Measurements from ENCODE around the gene APOBEC3B. TPM values are rescaled to one million over a fixed set of nuclear protein-coding genes. Genes with fewer than 3 reads are reported as not detected.
"Not testable (repeated sequence)": the region's sequence is repeated elsewhere in the genome, so short reads cannot be mapped to it uniquely, and the experiment has no call there.

The APOBEC3B gene
- total RNA-seq, 1 donor from 2014 or later: 1.6 TPM

- H3K4me1 ChIP-seq (ENCODE audit: control insufficient read depth in 3 of 3, insufficient read depth in 3 of 3, low read length in 3 of 3): peaks cover 0 to 5% (median 0%) of the 10 kb centered on the region in 3 donors
- no peak overlapping the region for H3K9ac ChIP-seq (ENCODE audit: low read depth in 1 of 3, low read length in 3 of 3)
- no peak overlapping the region for H3K4me3 ChIP-seq (ENCODE audit: low read length in 3 of 3)
- no peaks in the 10 kb centered on the region for H3K9me3 ChIP-seq (ENCODE audit: control insufficient read depth in 3 of 3, low read length in 3 of 3)
- H3K27ac ChIP-seq (ENCODE audit: low read depth, low read length): no peak overlapping the region
- H3K27me3 ChIP-seq (ENCODE audit: control insufficient read depth in 3 of 3, insufficient read depth in 3 of 3, low read length in 3 of 3): no peaks in the 10 kb centered on the region
- H3K36me3 ChIP-seq (ENCODE audit: control insufficient read depth in 3 of 3, insufficient read depth in 3 of 3, low read length in 3 of 3): no peaks in the 10 kb centered on the region
These were observed 42.6 kb downstream of the APOBEC3B start for GRCh38 chr22:39024519-39025308.

GRCh38 chr22:39026509-39027150, 44.5 kb downstream of the APOBEC3B start:
- H3K27me3 ChIP-seq (ENCODE audit: control insufficient read depth in 3 of 3, insufficient read depth in 3 of 3, low read length in 3 of 3): no peaks in the 10 kb centered on the region
- H3K9me3 ChIP-seq (ENCODE audit: control insufficient read depth in 3 of 3, low read length in 3 of 3): no peaks in the 10 kb centered on the region
- H3K36me3 ChIP-seq (ENCODE audit: control insufficient read depth in 3 of 3, insufficient read depth in 3 of 3, low read length in 3 of 3): no peaks in the 10 kb centered on the region
- no peak overlapping the region for H3K27ac ChIP-seq (ENCODE audit: low read depth, low read length)
- no peak overlapping the region for H3K9ac ChIP-seq (ENCODE audit: low read depth in 1 of 3, low read length in 3 of 3)
- no peak overlapping the region for H3K4me3 ChIP-seq (ENCODE audit: low read length in 3 of 3)
- peaks cover 0 to 2% (median 0%) of the 10 kb centered on the region in 3 donors for H3K4me1 ChIP-seq (ENCODE audit: control insufficient read depth in 3 of 3, insufficient read depth in 3 of 3, low read length in 3 of 3)

- H3K4me1 ChIP-seq (ENCODE audit: control insufficient read depth in 3 of 3, insufficient read depth in 3 of 3, low read length in 3 of 3): no peaks in the 10 kb centered on the region
- no peak overlapping the region for H3K4me3 ChIP-seq (ENCODE audit: low read length in 3 of 3)
- H3K9ac ChIP-seq (ENCODE audit: low read depth in 1 of 3, low read length in 3 of 3): no peak overlapping the region
- no peaks in the 10 kb centered on the region for H3K27me3 ChIP-seq (ENCODE audit: control insufficient read depth in 3 of 3, insufficient read depth in 3 of 3, low read length in 3 of 3)
- no peaks in the 10 kb centered on the region for H3K36me3 ChIP-seq (ENCODE audit: control insufficient read depth in 3 of 3, insufficient read depth in 3 of 3, low read length in 3 of 3)
- H3K9me3 ChIP-seq (ENCODE audit: control insufficient read depth in 3 of 3, low read length in 3 of 3): no peaks in the 10 kb centered on the region
- H3K27ac ChIP-seq (ENCODE audit: low read depth, low read length): no peak overlapping the region
These were observed 45.6 kb downstream of the APOBEC3B start for GRCh38 chr22:39027717-39028116.

GRCh38 chr22:39028281-39028680, 46.1 kb downstream of the APOBEC3B start:
- Histone ChIP-seq H3K36me3 (ENCODE audit: control insufficient read depth in 3 of 3, insufficient read depth in 3 of 3, low read length in 3 of 3) (no peaks in the 10 kb centered on the region), H3K4me3 (ENCODE audit: low read length in 3 of 3) (no peak overlapping the region), H3K9ac (ENCODE audit: low read depth in 1 of 3, low read length in 3 of 3) (no peak overlapping the region), H3K27me3 (ENCODE audit: control insufficient read depth in 3 of 3, insufficient read depth in 3 of 3, low read length in 3 of 3) (no peaks in the 10 kb centered on the region), H3K9me3 (ENCODE audit: control insufficient read depth in 3 of 3, low read length in 3 of 3) (no peaks in the 10 kb centered on the region), H3K4me1 (ENCODE audit: control insufficient read depth in 3 of 3, insufficient read depth in 3 of 3, low read length in 3 of 3) (no peaks in the 10 kb centered on the region), H3K27ac (ENCODE audit: low read depth, low read length) (no peak overlapping the region)

- H3K4me3 ChIP-seq (ENCODE audit: low read length in 3 of 3): no peak overlapping the region
- H3K9me3 ChIP-seq (ENCODE audit: control insufficient read depth in 3 of 3, low read length in 3 of 3): no peaks in the 10 kb centered on the region
- no peak overlapping the region for H3K27ac ChIP-seq (ENCODE audit: low read depth, low read length)
- no peaks in the 10 kb centered on the region for H3K4me1 ChIP-seq (ENCODE audit: control insufficient read depth in 3 of 3, insufficient read depth in 3 of 3, low read length in 3 of 3)
- no peak overlapping the region for H3K9ac ChIP-seq (ENCODE audit: low read depth in 1 of 3, low read length in 3 of 3)
- no peaks in the 10 kb centered on the region for H3K27me3 ChIP-seq (ENCODE audit: control insufficient read depth in 3 of 3, insufficient read depth in 3 of 3, low read length in 3 of 3)
- H3K36me3 ChIP-seq (ENCODE audit: control insufficient read depth in 3 of 3, insufficient read depth in 3 of 3, low read length in 3 of 3): no peaks in the 10 kb centered on the region
These were observed 47.1 kb downstream of the APOBEC3B start for GRCh38 chr22:39029227-39029626.

GRCh38 chr22:39030705-39031104, 48.6 kb downstream of the APOBEC3B start:
- no peaks in the 10 kb centered on the region for H3K9me3 ChIP-seq (ENCODE audit: control insufficient read depth in 3 of 3, low read length in 3 of 3)
- H3K36me3 ChIP-seq (ENCODE audit: control insufficient read depth in 3 of 3, insufficient read depth in 3 of 3, low read length in 3 of 3): no peaks in the 10 kb centered on the region
- no peak overlapping the region for H3K9ac ChIP-seq (ENCODE audit: low read depth in 1 of 3, low read length in 3 of 3)
- H3K4me3 ChIP-seq (ENCODE audit: low read length in 3 of 3): no peak overlapping the region
- no peaks in the 10 kb centered on the region for H3K4me1 ChIP-seq (ENCODE audit: control insufficient read depth in 3 of 3, insufficient read depth in 3 of 3, low read length in 3 of 3)
- no peak overlapping the region for H3K27ac ChIP-seq (ENCODE audit: low read depth, low read length)
- no peaks in the 10 kb centered on the region for H3K27me3 ChIP-seq (ENCODE audit: control insufficient read depth in 3 of 3, insufficient read depth in 3 of 3, low read length in 3 of 3)

- not testable (repeated sequence) for H3K9ac ChIP-seq (ENCODE audit: low read depth in 1 of 3, low read length in 3 of 3); H3K4me3 ChIP-seq (ENCODE audit: low read length in 3 of 3); H3K4me1 ChIP-seq (ENCODE audit: control insufficient read depth in 3 of 3, insufficient read depth in 3 of 3, low read length in 3 of 3); H3K9me3 ChIP-seq (ENCODE audit: control insufficient read depth in 3 of 3, low read length in 3 of 3); H3K27me3 ChIP-seq (ENCODE audit: control insufficient read depth in 3 of 3, insufficient read depth in 3 of 3, low read length in 3 of 3); H3K27ac ChIP-seq (ENCODE audit: low read depth, low read length); H3K36me3 ChIP-seq (ENCODE audit: control insufficient read depth in 3 of 3, insufficient read depth in 3 of 3, low read length in 3 of 3)
These were observed 49.5 kb downstream of the APOBEC3B start for GRCh38 chr22:39031434-39032295.

GRCh38 chr22:39037071-39037470, 54.9 kb downstream of the APOBEC3B start:
- H3K9me3 ChIP-seq (ENCODE audit: control insufficient read depth in 3 of 3, low read length in 3 of 3); H3K4me3 ChIP-seq (ENCODE audit: low read length in 3 of 3); H3K36me3 ChIP-seq (ENCODE audit: control insufficient read depth in 3 of 3, insufficient read depth in 3 of 3, low read length in 3 of 3); H3K9ac ChIP-seq (ENCODE audit: low read depth in 1 of 3, low read length in 3 of 3); H3K27ac ChIP-seq (ENCODE audit: low read depth, low read length); H3K4me1 ChIP-seq (ENCODE audit: control insufficient read depth in 3 of 3, insufficient read depth in 3 of 3, low read length in 3 of 3); H3K27me3 ChIP-seq (ENCODE audit: control insufficient read depth in 3 of 3, insufficient read depth in 3 of 3, low read length in 3 of 3): not testable (repeated sequence)

GRCh38 chr22:39039306-39040126, 57.4 kb downstream of the APOBEC3B start:
- H3K9ac ChIP-seq (ENCODE audit: low read depth in 1 of 3, low read length in 3 of 3): no peak overlapping the region
- H3K27me3 ChIP-seq (ENCODE audit: control insufficient read depth in 3 of 3, insufficient read depth in 3 of 3, low read length in 3 of 3): no peaks in the 10 kb centered on the region
- H3K27ac ChIP-seq (ENCODE audit: low read depth, low read length): no peak overlapping the region
- H3K4me1 ChIP-seq (ENCODE audit: control insufficient read depth in 3 of 3, insufficient read depth in 3 of 3, low read length in 3 of 3): peaks cover 0 to 7% (median 0%) of the 10 kb centered on the region in 3 donors
- H3K36me3 ChIP-seq (ENCODE audit: control insufficient read depth in 3 of 3, insufficient read depth in 3 of 3, low read length in 3 of 3): no peaks in the 10 kb centered on the region
- no peaks in the 10 kb centered on the region for H3K9me3 ChIP-seq (ENCODE audit: control insufficient read depth in 3 of 3, low read length in 3 of 3)
- no peak overlapping the region for H3K4me3 ChIP-seq (ENCODE audit: low read length in 3 of 3)
